Astrocyte (in vitro differentiated cells and primary cell): ENCODE measurements around the gene BATF2. TPM values are rescaled to one million over a fixed set of nuclear protein-coding genes. Genes with fewer than 3 reads are reported as not detected.
A peak's percentile ranks its signal among the peaks of the same experiment; 100 is the strongest.
"Not testable (repeated sequence)": the region's sequence is repeated elsewhere in the genome, so short reads cannot be mapped to it uniquely, and the experiment has no call there.

ENCODE experiments used
- DNase-seq: peaks from one replicate; pipeline ENCODE4 v3.0.0-alpha.2; 2010; ENCODE audit warnings: low read depth
- FAIRE-seq: peaks from 2 replicates; lab custom pipeline; 2011; peaks lifted over from hg19 to GRCh38; lab: Jason Lieb, UNC
- H2AFZ ChIP-seq: 2 replicates; pipeline ENCODE4 v1.6.0; 2012; ENCODE audit warnings: low read depth, low read length, inconsistent platforms
- H3K27ac ChIP-seq: 2 replicates; pipeline ENCODE4 v1.5.1; 2011; ENCODE audit warnings: low read depth, low read length, inconsistent platforms
- H3K27me3 ChIP-seq: 2 replicates; pipeline ENCODE4 v1.6.0; 2011; ENCODE audit warnings: low read length, inconsistent platforms; ENCODE audit not compliant: insufficient read depth
- H3K36me3 ChIP-seq: 2 replicates; pipeline ENCODE4 v1.5.1; 2011; ENCODE audit warnings: low read length, inconsistent platforms; ENCODE audit not compliant: insufficient read depth
- H3K4me1 ChIP-seq: 2 replicates; pipeline ENCODE4 v1.5.1; 2011; ENCODE audit warnings: low read length, inconsistent platforms; ENCODE audit not compliant: insufficient read depth
- H3K4me2 ChIP-seq: 2 replicates; pipeline ENCODE4 v1.6.0; 2012; ENCODE audit warnings: low read length, inconsistent platforms
- H3K4me3 ChIP-seq: 2 replicates; pipeline ENCODE4 v1.5.1; 2011; ENCODE audit warnings: low read depth, mild to moderate bottlenecking, low read length, inconsistent platforms; ENCODE audit not compliant: insufficient read depth
- H3K79me2 ChIP-seq: 2 replicates; pipeline ENCODE4 v1.6.0; 2012; ENCODE audit warnings: mild to moderate bottlenecking, low read length, inconsistent platforms; ENCODE audit not compliant: insufficient read depth
- H3K9ac ChIP-seq: 2 replicates; pipeline ENCODE4 v1.6.0; 2012; ENCODE audit warnings: mild to moderate bottlenecking, low read length, inconsistent platforms
- H3K9me3 ChIP-seq: 2 replicates; pipeline ENCODE4 v1.5.1; 2012; ENCODE audit warnings: low read depth, mild to moderate bottlenecking, low read length, inconsistent platforms; ENCODE audit not compliant: insufficient read depth
- H4K20me1 ChIP-seq: 2 replicates; pipeline ENCODE4 v1.6.0; 2012; ENCODE audit warnings: low read length, inconsistent platforms; ENCODE audit not compliant: insufficient read depth
- H3K27ac Mint-ChIP-seq: one replicate; pipeline ENCODE4 v1.8.0; 2021; ENCODE audit warnings: mild to moderate bottlenecking, mixed read lengths; ENCODE audit not compliant: unreplicated experiment
- H3K27me3 Mint-ChIP-seq: one replicate; pipeline ENCODE4 v1.8.0; 2021; ENCODE audit warnings: low read depth, mixed read lengths; ENCODE audit not compliant: unreplicated experiment
- H3K36me3 Mint-ChIP-seq: one replicate; pipeline ENCODE4 v1.8.0; 2021; ENCODE audit warnings: low read depth, mixed read lengths; ENCODE audit not compliant: unreplicated experiment
- H3K4me1 Mint-ChIP-seq: one replicate; pipeline ENCODE4 v1.8.0; 2021; ENCODE audit warnings: low read depth, mixed read lengths; ENCODE audit not compliant: unreplicated experiment
- H3K4me3 Mint-ChIP-seq: one replicate; pipeline ENCODE4 v1.8.0; 2021; ENCODE audit warnings: mild to moderate bottlenecking, moderate library complexity, mixed read lengths; ENCODE audit not compliant: unreplicated experiment
- H3K9me3 Mint-ChIP-seq: one replicate; pipeline ENCODE4 v1.8.0; 2021; ENCODE audit warnings: mild to moderate bottlenecking, mixed read lengths; ENCODE audit not compliant: unreplicated experiment
- CTCF ChIP-seq: IDR thresholded peaks from 2 replicates; pipeline ENCODE4 v1.5.1; 2011; ENCODE audit warnings: low read depth, mild to moderate bottlenecking, inconsistent platforms, low read length, moderate library complexity; ENCODE audit not compliant: insufficient read depth
- EZH2 ChIP-seq: IDR thresholded peaks from 2 replicates; pipeline ENCODE4 v1.6.1; 2012; ENCODE audit warnings: mild to moderate bottlenecking, low read length, inconsistent platforms; ENCODE audit not compliant: insufficient read depth
- total RNA-seq: library from RNA; stranded (reverse); gene quantifications from 2 replicates; pipeline ENCODE4 v1.2.1, GENCODE V29; 2021

Gene BATF2
- total RNA-seq, 1 donor from 2014 or later, result 4.5 TPM

DNA sequence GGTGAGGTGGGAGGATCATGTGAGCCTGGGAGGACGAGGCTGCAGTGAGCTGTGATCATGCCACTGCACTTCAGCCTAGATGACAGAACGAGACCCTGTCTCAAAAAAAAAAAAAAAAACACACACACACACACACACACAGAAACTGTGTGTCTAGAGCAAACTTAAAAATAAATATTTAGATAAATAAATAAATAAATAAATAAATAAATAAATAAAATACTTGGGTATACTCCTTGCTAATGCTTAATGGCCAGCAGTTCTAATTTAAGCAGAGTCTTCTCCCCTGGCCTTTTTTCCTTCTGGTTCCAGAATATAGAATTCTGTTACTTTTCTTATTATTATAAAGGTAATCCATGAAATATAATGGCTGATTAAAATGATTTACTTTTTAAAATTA, 12.1 kb upstream of the BATF2 start:
- Histone ChIP-seq H3K27ac (no peak overlapping the region), H4K20me1 (no peaks in the 10 kb centered on the region), H3K9me3 (no peaks in the 10 kb centered on the region), H3K79me2 (no peaks in the 10 kb centered on the region), H3K4me1 (peaks cover 16% of the 10 kb centered on the region), H3K9ac (no peak overlapping the region), H3K4me3 (no peak overlapping the region), H3K4me2 (no peak overlapping the region), H3K36me3 (no peaks in the 10 kb centered on the region), H2AFZ (no peak overlapping the region), H3K27me3 (no peaks in the 10 kb centered on the region)
- no peak overlapping the region for H3K27ac Mint-ChIP-seq
- no peak overlapping the region for H3K4me3 Mint-ChIP-seq
- FAIRE-seq (no peak), DNase-seq (no peak)
- peaks cover 7% of the 10 kb centered on the region for H3K27me3 Mint-ChIP-seq
- H3K4me1 Mint-ChIP-seq, result peaks cover 16% of the 10 kb centered on the region
- TF ChIP-seq CTCF (no peak), EZH2 (no peak)
- no peaks in the 10 kb centered on the region for H3K9me3 Mint-ChIP-seq
- H3K36me3 Mint-ChIP-seq, result no peaks in the 10 kb centered on the region

GRCh38 chr11:65008016-65008415, 11.2 kb upstream of the BATF2 start:
- Histone ChIP-seq H4K20me1 (no peaks in the 10 kb centered on the region), H3K9me3 (no peaks in the 10 kb centered on the region), H3K4me2 (no peak overlapping the region), H3K27ac (peak overlapping the region; percentile 81), H3K36me3 (no peaks in the 10 kb centered on the region), H2AFZ (no peak overlapping the region), H3K9ac (no peak overlapping the region), H3K4me3 (no peak overlapping the region), H3K27me3 (no peaks in the 10 kb centered on the region), H3K4me1 (peaks cover 12% of the 10 kb centered on the region), H3K79me2 (no peaks in the 10 kb centered on the region)
- H3K27me3 Mint-ChIP-seq, result peaks cover 9% of the 10 kb centered on the region
- DNase-seq, result no peak
- no peak for FAIRE-seq
- H3K27ac Mint-ChIP-seq, result peak overlapping the region; percentile 26
- peaks cover 12% of the 10 kb centered on the region for H3K4me1 Mint-ChIP-seq
- H3K9me3 Mint-ChIP-seq, result no peaks in the 10 kb centered on the region
- TF ChIP-seq EZH2 (no peak), CTCF (no peak)
- H3K36me3 Mint-ChIP-seq, result no peaks in the 10 kb centered on the region
- no peak overlapping the region for H3K4me3 Mint-ChIP-seq

DNA sequence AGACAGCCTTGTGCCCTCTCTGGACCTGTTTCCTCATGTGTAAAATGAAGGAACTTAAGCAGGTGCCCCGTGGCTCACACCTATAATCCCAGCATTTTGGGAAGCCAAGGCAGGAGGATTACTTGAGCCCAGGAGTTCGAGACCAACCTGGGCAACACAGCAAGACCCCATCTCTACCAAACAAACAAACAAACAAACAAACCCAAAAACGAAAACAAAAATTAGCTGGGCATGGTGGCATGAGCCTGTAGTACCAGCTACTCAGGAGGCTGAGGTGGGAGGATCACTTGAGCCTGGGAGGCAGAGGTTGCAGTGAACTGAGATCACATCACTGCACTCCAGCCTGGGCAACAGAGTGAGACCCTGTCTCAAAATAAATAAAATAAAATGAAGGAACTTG, 7.2 kb upstream of the BATF2 start:
- H3K36me3 ChIP-seq, H3K27me3 ChIP-seq, H3K9me3 ChIP-seq, H2AFZ ChIP-seq, H3K27ac Mint-ChIP-seq, H3K4me3 Mint-ChIP-seq, H3K4me3 ChIP-seq, H3K4me2 ChIP-seq, H3K27ac ChIP-seq, H4K20me1 ChIP-seq, FAIRE-seq, H3K36me3 Mint-ChIP-seq, H3K9me3 Mint-ChIP-seq, H3K9ac ChIP-seq, H3K79me2 ChIP-seq, DNase-seq: not testable (repeated sequence)
- H3K4me1 ChIP-seq, result peaks cover 12% of the 10 kb centered on the region
- Mint-ChIP-seq H3K4me1 (peaks cover 10% of the 10 kb centered on the region), H3K27me3 (peaks cover 13% of the 10 kb centered on the region)
